ENCODE data around the gene ZBTB16. TPM values are rescaled to one million over a fixed set of nuclear protein-coding genes. Genes with fewer than 3 reads are reported as not detected.

ZBTB16 gene
- total RNA-seq, 5 donors from 2014 or later (not counting 1 experiment from before 2014, with no cell fraction given) = 8.3 to 20.5 (median 12.4) TPM

DNA sequence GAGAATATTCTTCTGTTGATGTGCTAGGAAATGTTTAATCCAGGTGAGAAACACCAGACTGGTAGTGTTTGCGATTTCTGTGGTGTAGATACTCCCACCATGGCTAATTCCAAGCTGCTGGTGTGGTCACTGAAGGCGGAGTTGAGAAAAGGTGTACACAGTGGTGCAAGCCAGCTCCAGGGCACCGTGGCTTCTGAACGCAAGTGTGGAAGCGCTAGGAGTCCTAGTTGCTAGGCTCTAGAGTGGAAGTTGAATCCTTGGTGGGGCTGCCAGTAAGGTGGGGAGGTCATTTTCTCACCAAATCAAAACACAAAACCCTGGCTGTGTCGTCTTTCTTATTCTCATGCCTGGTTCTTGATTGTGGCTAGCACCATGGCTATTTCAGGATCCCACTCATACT is 61.6 kb downstream of the ZBTB16 start:
- peaks cover 3% of the 10 kb centered on the region for H3K36me3 Mint-ChIP-seq
- peaks cover 10 to 25% (median 15%) of the 10 kb centered on the region in 3 donors for H3K4me1 Mint-ChIP-seq
- H3K9me3 Mint-ChIP-seq = no peaks in the 10 kb centered on the region
- Histone ChIP-seq H3K27me3 (replicated peaks in 1 of 2; ENCODE audit: control insufficient read depth in 2 of 2, extremely low read depth in 1 of 2, insufficient read depth in 2 of 2, low read length in 1 of 2) (peaks cover 0 to 3% of the 10 kb centered on the region in 2 experiments), H3K9me3 (no peaks in the 10 kb centered on the region), H3K4me3 (ENCODE audit: control insufficient read depth in 1 of 2, extremely low read depth in 1 of 2, low read length in 1 of 2) (no peak overlapping the region), H3K36me3 (ENCODE audit: control insufficient read depth in 2 of 2, extremely low read depth in 1 of 2, insufficient read depth in 1 of 2, low read length in 1 of 2) (no peaks in the 10 kb centered on the region), H3K4me1 (ENCODE audit: control insufficient read depth in 1 of 2, extremely low read depth in 1 of 2, insufficient read depth in 2 of 2, low read length in 2 of 2) (no peaks in the 10 kb centered on the region), H3K27ac (ENCODE audit: low read length) (no peak overlapping the region)
- H3K27me3 Mint-ChIP-seq = peaks cover 7 to 10% of the 10 kb centered on the region in 2 donors
- H3K27ac Mint-ChIP-seq = no peak overlapping the region
- ChIA-PET CTCF (no interaction called here), POLR2A (no interaction called here)
- no peak overlapping the region for H3K4me3 Mint-ChIP-seq
- 60% methylated on average over 1 of the region's 6 CpGs for WGBS (ENCODE audit: insufficient coverage)
- ATAC-seq (replicated peaks in 1 of 4) (no peak), DNase-seq (no peak)

DNA sequence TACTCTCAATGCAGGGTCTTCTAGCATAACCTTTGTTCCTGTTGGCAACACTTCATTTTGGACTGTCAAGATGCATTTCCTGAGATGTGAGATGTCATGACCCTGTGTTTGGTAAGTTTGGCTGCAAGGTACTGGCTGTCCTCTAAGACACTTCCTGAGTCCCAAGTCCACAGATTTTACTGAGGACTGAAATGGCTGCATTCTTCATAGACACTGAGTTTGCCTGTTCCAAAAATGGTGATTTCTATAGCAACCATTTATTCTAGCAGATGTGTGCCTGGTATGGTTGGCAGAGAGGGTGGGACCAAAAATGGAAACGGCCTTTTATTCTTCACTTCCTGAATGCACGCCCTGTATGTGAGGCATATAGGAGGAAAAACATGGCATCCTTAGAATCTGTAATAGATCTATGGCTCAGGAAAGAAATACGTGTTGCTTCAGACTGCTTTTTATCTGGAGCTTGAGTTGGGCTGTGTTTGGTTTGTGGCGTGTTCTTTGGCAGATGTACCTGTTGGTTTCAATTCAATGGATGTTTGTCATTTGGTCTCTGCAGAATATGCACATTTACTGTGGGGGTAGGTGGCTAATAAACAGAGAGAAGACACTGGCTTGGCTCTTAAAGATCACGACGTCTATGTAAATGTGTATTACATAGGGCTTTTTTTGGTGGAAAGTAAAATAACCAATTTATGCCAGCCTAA is 62.4 kb downstream of the ZBTB16 start:
- H3K36me3 Mint-ChIP-seq = peaks cover 11% of the 10 kb centered on the region
- no peaks in the 10 kb centered on the region for H3K9me3 Mint-ChIP-seq
- ATAC-seq (replicated peaks in 1 of 4) (no peak), DNase-seq (no peak)
- Histone ChIP-seq H3K4me1 (ENCODE audit: control insufficient read depth in 1 of 2, extremely low read depth in 1 of 2, insufficient read depth in 2 of 2, low read length in 2 of 2) (no peaks in the 10 kb centered on the region), H3K36me3 (ENCODE audit: control insufficient read depth in 2 of 2, extremely low read depth in 1 of 2, insufficient read depth in 1 of 2, low read length in 1 of 2) (no peaks in the 10 kb centered on the region), H3K27ac (ENCODE audit: low read length) (no peak overlapping the region), H3K9me3 (no peaks in the 10 kb centered on the region), H3K4me3 (ENCODE audit: control insufficient read depth in 1 of 2, extremely low read depth in 1 of 2, low read length in 1 of 2) (no peak overlapping the region), H3K27me3 (replicated peaks in 1 of 2; ENCODE audit: control insufficient read depth in 2 of 2, extremely low read depth in 1 of 2, insufficient read depth in 2 of 2, low read length in 1 of 2) (peaks cover 0 to 3% of the 10 kb centered on the region in 2 experiments)
- no peak overlapping the region for H3K4me3 Mint-ChIP-seq
- H3K27ac Mint-ChIP-seq = no peak overlapping the region
- POLR2A ChIA-PET = no interaction called here
- 84% methylated on average over 4 of the region's 6 CpGs for WGBS (ENCODE audit: insufficient coverage)
- CTCF ChIA-PET = no interaction called here
- H3K27me3 Mint-ChIP-seq = peaks cover 4 to 6% of the 10 kb centered on the region in 2 donors
- peaks cover 10 to 18% (median 10%) of the 10 kb centered on the region in 3 donors for H3K4me1 Mint-ChIP-seq

DNA sequence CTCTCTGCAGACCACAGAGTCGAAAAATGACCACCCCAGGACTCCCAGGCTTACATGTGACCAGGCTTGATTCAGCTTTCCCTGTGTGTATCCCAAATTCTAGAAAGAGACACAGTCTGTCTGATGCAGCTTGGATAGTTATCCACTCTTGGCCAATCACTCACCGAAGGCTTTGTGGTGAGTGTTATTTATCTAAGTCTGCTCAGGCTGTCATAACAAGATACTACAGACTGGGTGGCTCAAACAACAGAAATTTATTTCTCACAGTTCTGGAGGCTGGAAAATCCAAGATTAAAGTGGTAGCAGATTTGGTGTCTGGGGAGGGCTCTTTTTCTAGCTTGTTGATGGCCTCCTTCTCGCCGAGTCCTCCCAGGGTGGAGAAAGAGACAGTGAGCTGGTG is 63.2 kb downstream of the ZBTB16 start:
- H3K36me3 ChIP-seq (ENCODE audit: control insufficient read depth in 2 of 2, extremely low read depth in 1 of 2, insufficient read depth in 1 of 2, low read length in 1 of 2) = no peaks in the 10 kb centered on the region
- Mint-ChIP-seq H3K27me3 (no peaks in the 10 kb centered on the region), H3K9me3 (no peaks in the 10 kb centered on the region), H3K27ac (no peak overlapping the region), H3K36me3 (peaks cover 11% of the 10 kb centered on the region), H3K4me1 (peaks cover 10% of the 10 kb centered on the region in 3 donors), H3K4me3 (no peak overlapping the region)
- 100% methylated on average over 1 of the region's 4 CpGs for WGBS (ENCODE audit: insufficient coverage)
- DNase-seq (no peak), ATAC-seq (replicated peaks in 1 of 4) (no peak)
- H3K4me3 ChIP-seq (ENCODE audit: control insufficient read depth in 1 of 2, extremely low read depth in 1 of 2, low read length in 1 of 2) = no peak overlapping the region
- POLR2A ChIA-PET = no interaction called here
- peaks cover 0 to 3% of the 10 kb centered on the region in 2 experiments for H3K27me3 ChIP-seq (replicated peaks in 1 of 2; ENCODE audit: control insufficient read depth in 2 of 2, extremely low read depth in 1 of 2, insufficient read depth in 2 of 2, low read length in 1 of 2)
- H3K27ac ChIP-seq (ENCODE audit: low read length) = no peak overlapping the region
- H3K9me3 ChIP-seq = no peaks in the 10 kb centered on the region
- CTCF ChIA-PET = no interaction called here
- H3K4me1 ChIP-seq (ENCODE audit: control insufficient read depth in 1 of 2, extremely low read depth in 1 of 2, insufficient read depth in 2 of 2, low read length in 2 of 2) = no peaks in the 10 kb centered on the region

DNA sequence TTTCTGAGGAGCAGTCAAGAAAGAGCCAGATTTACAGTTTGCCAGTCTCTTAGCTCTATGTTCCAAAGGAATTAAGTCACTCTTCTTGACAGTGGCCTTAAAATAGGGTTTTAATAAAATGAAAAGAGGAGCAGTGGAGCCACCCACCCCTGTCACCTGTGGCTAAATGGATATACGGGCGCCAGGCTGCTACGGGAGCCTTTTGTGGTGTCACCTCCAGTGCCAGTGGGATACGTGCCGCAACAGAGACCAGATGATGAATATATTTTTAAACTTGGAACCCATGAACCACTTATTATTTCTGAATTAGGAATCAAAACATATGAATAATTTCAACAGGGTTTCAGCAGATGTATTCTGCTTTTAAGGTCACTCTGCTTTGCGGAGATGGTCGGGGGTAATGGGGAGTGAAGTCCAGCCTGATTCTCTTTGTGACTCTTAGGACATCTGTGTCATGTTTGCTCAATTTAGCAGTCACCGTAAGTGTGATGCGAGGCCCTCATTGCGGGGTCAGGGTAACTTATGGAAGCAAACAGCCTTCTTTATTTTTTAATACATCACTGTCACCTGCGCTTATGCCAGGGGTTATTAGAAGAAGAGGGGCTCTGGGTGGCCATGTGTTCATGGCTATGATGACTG is 64.3 kb downstream of the ZBTB16 start:
- WGBS (ENCODE audit: insufficient coverage) = 80% methylated on average over 2 of the region's 11 CpGs
- H3K9me3 ChIP-seq = no peaks in the 10 kb centered on the region
- ATAC-seq (replicated peaks in 1 of 4) (no peak), DNase-seq (no peak)
- no peak overlapping the region for H3K4me3 ChIP-seq (ENCODE audit: control insufficient read depth in 1 of 2, extremely low read depth in 1 of 2, low read length in 1 of 2)
- Mint-ChIP-seq H3K27ac (no peak overlapping the region), H3K4me1 (peaks cover 10 to 15% (median 10%) of the 10 kb centered on the region in 3 donors), H3K9me3 (no peaks in the 10 kb centered on the region), H3K27me3 (no peaks in the 10 kb centered on the region), H3K4me3 (no peak overlapping the region), H3K36me3 (peaks cover 11% of the 10 kb centered on the region)
- ChIA-PET CTCF (interaction anchor here (0.6 to 0.7 kb wide), 3 partner anchors 17 to 88 kb away, joined by 3 to 7 read pairs (median 3); no protein-coding TSS in a partner anchor), POLR2A (no interaction called here)
- no peaks in the 10 kb centered on the region for H3K4me1 ChIP-seq (ENCODE audit: control insufficient read depth in 1 of 2, extremely low read depth in 1 of 2, insufficient read depth in 2 of 2, low read length in 2 of 2)
- H3K27ac ChIP-seq (ENCODE audit: low read length) = no peak overlapping the region
- H3K27me3 ChIP-seq (replicated peaks in 1 of 2; ENCODE audit: control insufficient read depth in 2 of 2, extremely low read depth in 1 of 2, insufficient read depth in 2 of 2, low read length in 1 of 2) = peaks cover 0 to 3% of the 10 kb centered on the region in 2 experiments
- H3K36me3 ChIP-seq (ENCODE audit: control insufficient read depth in 2 of 2, extremely low read depth in 1 of 2, insufficient read depth in 1 of 2, low read length in 1 of 2) = no peaks in the 10 kb centered on the region

DNA sequence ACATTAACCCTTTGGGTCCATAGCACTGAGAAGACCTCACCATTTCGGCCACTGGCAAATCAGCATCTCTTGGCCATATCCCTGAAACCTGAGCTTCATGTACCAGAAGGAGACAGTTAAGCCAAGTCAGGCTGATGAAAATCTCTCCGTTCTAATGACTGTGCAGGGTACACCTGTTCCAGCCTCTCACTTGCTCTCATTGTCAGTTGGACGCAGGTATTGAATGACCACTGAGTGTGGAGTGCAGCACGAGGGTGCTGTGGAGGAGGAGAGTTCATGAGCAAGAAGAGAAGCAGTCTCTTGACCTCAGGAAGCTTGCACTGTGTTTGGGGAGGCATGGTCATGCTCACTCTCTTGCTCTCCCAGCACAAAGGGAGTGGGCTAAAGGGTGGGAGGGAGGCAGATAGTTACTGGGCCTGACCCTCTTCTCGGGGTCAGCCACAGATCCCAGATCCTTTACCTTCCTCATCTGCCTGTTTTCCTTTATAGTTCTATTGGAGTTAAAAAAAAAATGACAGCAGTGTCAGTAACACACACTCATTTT is 65.2 kb downstream of the ZBTB16 start:
- Mint-ChIP-seq H3K4me3 (no peak overlapping the region), H3K27ac (no peak overlapping the region), H3K36me3 (peaks cover 11% of the 10 kb centered on the region), H3K9me3 (no peaks in the 10 kb centered on the region), H3K27me3 (no peaks in the 10 kb centered on the region), H3K4me1 (peaks cover 15 to 19% (median 16%) of the 10 kb centered on the region in 3 donors)
- ChIA-PET CTCF (interaction anchor here (0.6 to 0.7 kb wide), 3 partner anchors 17 to 89 kb away, joined by 3 to 7 read pairs (median 3); no protein-coding TSS in a partner anchor), POLR2A (no interaction called here)
- ATAC-seq (replicated peaks in 1 of 4) (no peak), DNase-seq (no peak)
- Histone ChIP-seq H3K27me3 (replicated peaks in 1 of 2; ENCODE audit: control insufficient read depth in 2 of 2, extremely low read depth in 1 of 2, insufficient read depth in 2 of 2, low read length in 1 of 2) (peaks cover 0 to 3% of the 10 kb centered on the region in 2 experiments), H3K4me3 (ENCODE audit: control insufficient read depth in 1 of 2, extremely low read depth in 1 of 2, low read length in 1 of 2) (no peak overlapping the region), H3K36me3 (ENCODE audit: control insufficient read depth in 2 of 2, extremely low read depth in 1 of 2, insufficient read depth in 1 of 2, low read length in 1 of 2) (no peaks in the 10 kb centered on the region), H3K27ac (ENCODE audit: low read length) (no peak overlapping the region), H3K9me3 (no peaks in the 10 kb centered on the region), H3K4me1 (ENCODE audit: control insufficient read depth in 1 of 2, extremely low read depth in 1 of 2, insufficient read depth in 2 of 2, low read length in 2 of 2) (no peaks in the 10 kb centered on the region)
- WGBS (ENCODE audit: insufficient coverage) = 85% methylated on average over 4 of the region's 5 CpGs

DNA sequence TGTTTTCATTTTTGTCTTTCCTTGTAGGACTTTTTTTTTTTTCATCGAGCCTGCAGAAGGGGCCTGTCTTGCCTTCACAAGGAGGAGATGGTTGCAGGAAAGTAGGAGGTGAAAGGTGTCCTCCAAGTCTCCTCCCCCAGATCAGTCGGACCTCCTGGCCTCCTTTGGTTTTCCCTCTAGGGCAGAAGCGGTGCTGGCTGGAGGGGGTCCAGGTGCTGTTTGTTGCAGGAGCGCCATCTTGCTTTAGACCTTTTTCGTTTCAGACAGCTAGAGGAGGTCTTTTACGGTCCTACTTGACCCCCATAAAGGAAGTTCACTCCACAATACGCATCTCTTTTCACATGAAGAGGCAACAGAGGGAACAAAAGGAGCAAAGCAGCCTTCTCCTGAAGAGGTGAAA is 66.0 kb downstream of the ZBTB16 start:
- Mint-ChIP-seq H3K9me3 (no peaks in the 10 kb centered on the region), H3K36me3 (peaks cover 11% of the 10 kb centered on the region), H3K4me1 (peaks cover 21 to 23% (median 22%) of the 10 kb centered on the region in 3 donors), H3K27me3 (no peaks in the 10 kb centered on the region), H3K27ac (no peak overlapping the region), H3K4me3 (no peak overlapping the region)
- no peaks in the 10 kb centered on the region for H3K9me3 ChIP-seq
- H3K27ac ChIP-seq (ENCODE audit: low read length) = no peak overlapping the region
- ATAC-seq (replicated peaks in 1 of 4) (no peak), DNase-seq (no peak)
- ChIA-PET POLR2A (no interaction called here), CTCF (interaction anchor here in 1 of 2 donors (1.1 kb wide), 1 partner anchor 120 kb away, joined by 3 read pairs; no protein-coding TSS in a partner anchor)
- H3K36me3 ChIP-seq (ENCODE audit: control insufficient read depth in 2 of 2, extremely low read depth in 1 of 2, insufficient read depth in 1 of 2, low read length in 1 of 2) = no peaks in the 10 kb centered on the region
- H3K27me3 ChIP-seq (replicated peaks in 1 of 2; ENCODE audit: control insufficient read depth in 2 of 2, extremely low read depth in 1 of 2, insufficient read depth in 2 of 2, low read length in 1 of 2) = peaks cover 0 to 3% of the 10 kb centered on the region in 2 experiments
- H3K4me3 ChIP-seq (ENCODE audit: control insufficient read depth in 1 of 2, extremely low read depth in 1 of 2, low read length in 1 of 2) = no peak overlapping the region
- no CpG with 5 or more reads among the region's 7 CpGs for WGBS (ENCODE audit: insufficient coverage)
- H3K4me1 ChIP-seq (ENCODE audit: control insufficient read depth in 1 of 2, extremely low read depth in 1 of 2, insufficient read depth in 2 of 2, low read length in 2 of 2) = no peaks in the 10 kb centered on the region
